ENCODE data around the gene CYP2B6. TPM values are rescaled to one million over a fixed set of nuclear protein-coding genes. Genes with fewer than 3 reads are reported as not detected.

The CYP2B6 gene
- not detected in 2 replicates for total RNA-seq

GRCh38 chr19:40990972-40991381 lies at the start of gene CYP2B6:
Gene CYP2B6, plus strand, starts transcription at chr19:40991282. Its CDS starts 24 bp downstream, at chr19:40991306.

Other genes with a start within 250 kb of the CYP2B6 start
- gene ACTMAP, start 240.8 kb upstream of the CYP2B6 start, total RNA-seq = 0.37 and 0.57 TPM in 2 replicates
- 33.3 and 61.4 TPM in 2 replicates for gene SNRPA, start 240.1 kb upstream of the CYP2B6 start, total RNA-seq
- 0.18 TPM in 1 of 2 replicates, not detected in the other for gene MIA, start 215.8 kb upstream of the CYP2B6 start, total RNA-seq
- 6.3 and 7.1 TPM in 2 replicates for gene RAB4B, start 213.0 kb upstream of the CYP2B6 start, total RNA-seq
- 70.5 and 73.9 TPM in 2 replicates for gene EGLN2, start 192.1 kb upstream of the CYP2B6 start, total RNA-seq
- gene CYP2A6, start 140.8 kb upstream of the CYP2B6 start, total RNA-seq = not detected in 2 replicates
- gene CYP2A7, start 109.1 kb upstream of the CYP2B6 start, total RNA-seq = not detected in 2 replicates
- gene CYP2A13, start 97.2 kb downstream of the CYP2B6 start, total RNA-seq = not detected in 2 replicates
- gene CYP2F1, start 123.2 kb downstream of the CYP2B6 start, total RNA-seq = not detected in 2 replicates
- 10.3 and 17.8 TPM in 2 replicates for gene CYP2S1, start 201.9 kb downstream of the CYP2B6 start, total RNA-seq
- gene AXL, start 227.9 kb downstream of the CYP2B6 start, total RNA-seq = 107 and 127 TPM in 2 replicates